Activated CD4-positive, alpha-beta T cell treated with anti-CD3 and anti-CD28 coated beads for 48 hours (primary cell): Measurements from ENCODE around the gene SSC5D.
A peak's percentile ranks its signal among the peaks of the same experiment; 100 is the strongest.

Experiments used
- DNase-seq: peaks from one replicate; pipeline ENCODE4 v3.0.0-alpha.2; 2020

The SSC5D gene

GRCh38 chr19:55474269-55475265 is 13.7 kb upstream of the SSC5D start:
- no peak for DNase-seq

DNA sequence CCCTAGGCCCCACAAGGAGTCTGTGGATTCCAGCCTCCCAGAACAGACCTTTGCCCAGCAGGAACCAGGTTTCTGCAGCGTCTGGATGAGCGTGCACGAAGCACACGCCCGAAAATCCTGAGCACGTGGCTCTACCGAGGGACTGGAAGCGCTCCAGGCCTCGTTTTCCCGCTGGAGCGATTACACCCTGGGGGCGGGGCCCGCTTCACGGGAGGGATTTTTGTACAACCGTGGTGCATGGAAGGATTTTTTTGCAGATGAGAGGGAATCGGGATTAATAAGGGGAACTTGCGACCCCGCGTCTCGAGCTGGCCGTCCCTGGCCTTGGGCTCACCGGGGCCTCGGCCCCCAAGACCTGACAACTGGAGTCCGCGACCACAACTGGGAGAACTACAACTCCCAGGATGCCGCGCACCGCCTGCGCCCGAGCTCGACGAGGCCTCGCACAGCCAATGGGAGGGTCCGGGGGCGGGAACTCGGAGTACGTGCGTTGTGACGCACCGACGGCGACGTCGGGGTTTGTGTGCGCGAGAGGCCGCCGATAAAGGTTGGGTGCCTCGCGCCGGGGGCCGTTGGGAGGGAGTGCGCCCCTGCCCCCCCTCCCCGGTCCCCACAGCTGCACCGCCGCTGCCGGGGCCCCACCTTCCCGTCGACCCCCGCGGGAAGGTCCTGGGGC is 12.0 kb upstream of the SSC5D start, which contains the start of gene ZNF628:
TSS of gene ZNF628 (plus strand) at position 518 of the 676 bp plus-strand sequence. CDS start 3,294 bp downstream, outside the sequence.
- peak; percentile 99 for DNase-seq

DNA sequence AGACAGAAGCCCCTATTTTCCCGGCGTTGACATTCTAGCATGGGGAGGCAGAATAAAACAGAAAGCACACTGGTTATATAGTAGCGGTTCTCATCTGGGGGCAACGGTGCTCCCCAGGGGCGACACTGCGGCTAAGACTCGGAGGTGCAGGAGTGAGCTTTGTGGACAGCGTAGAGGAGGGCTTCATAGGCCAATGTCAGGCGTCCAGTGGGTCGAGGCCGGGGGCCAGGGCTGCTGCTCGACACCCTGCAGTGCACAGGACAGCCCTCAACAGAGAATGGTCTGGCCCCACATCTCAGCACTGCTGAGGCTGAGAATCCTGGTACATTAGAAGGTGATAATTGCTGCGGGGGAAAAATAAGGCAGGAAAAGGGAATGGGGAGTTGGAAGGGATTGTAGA is 10.3 kb upstream of the SSC5D start:
- DNase-seq = no peak

DNA sequence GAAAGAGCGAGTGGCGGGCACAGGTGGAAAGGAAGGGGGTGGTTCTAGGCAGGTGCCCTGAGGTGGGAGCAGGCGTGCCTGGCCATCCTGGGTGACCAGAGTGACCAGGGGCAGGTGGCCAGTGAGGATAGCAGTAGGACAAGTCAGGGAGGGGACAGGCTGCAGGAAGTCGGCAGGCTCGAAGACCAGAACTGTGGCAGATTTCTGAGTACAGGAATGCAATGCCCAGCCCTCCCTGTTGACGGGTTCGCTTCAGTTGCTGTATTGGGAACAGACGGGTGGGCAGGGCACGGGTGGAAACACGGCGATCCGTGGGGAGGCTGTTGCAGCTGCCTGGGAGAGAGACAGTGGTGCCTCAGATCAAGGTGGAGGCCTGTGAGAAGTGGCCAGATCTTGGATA is 9.9 kb upstream of the SSC5D start:
- DNase-seq = no peak

GRCh38 chr19:55479045-55479444 is 9.2 kb upstream of the SSC5D start:
- DNase-seq = no peak

DNA sequence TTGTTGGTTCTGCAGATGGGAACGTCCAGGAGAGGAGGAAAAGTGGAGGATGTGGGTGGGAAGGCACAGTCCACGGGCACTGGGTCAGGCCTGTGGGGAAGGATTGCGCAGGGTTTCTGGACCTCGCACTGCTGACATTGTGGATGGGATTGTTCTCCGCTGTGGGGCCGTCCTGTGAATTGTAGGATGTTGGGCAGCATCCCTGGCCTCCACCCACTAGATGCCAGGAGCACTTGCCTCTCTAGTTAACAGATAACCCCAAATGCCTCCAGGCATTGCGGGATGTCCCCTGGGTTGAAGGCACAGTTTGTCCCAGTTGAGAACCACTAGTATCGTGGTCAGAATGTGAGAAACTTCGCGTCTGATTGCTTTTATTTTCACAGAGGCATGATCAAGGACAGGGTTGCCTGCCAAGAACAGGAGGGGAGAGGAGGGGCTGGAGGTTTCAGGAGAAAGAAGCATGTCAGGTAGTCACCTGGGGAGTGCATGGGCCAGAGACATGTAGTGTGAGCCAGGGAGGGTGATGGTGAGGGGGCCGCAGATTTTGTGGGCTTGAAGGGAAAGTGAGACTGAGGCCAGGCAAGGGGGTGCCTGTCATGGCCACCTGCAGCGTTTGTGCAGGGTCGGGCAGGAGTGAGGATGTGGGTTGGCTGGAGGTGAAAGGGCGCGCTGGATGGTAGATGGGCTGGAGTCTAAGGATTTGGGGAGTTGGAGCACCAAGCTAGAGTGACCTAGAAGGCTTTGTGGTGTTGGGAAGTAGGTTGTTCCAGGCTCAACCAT is 8.6 kb upstream of the SSC5D start:
- no peak for DNase-seq

DNA sequence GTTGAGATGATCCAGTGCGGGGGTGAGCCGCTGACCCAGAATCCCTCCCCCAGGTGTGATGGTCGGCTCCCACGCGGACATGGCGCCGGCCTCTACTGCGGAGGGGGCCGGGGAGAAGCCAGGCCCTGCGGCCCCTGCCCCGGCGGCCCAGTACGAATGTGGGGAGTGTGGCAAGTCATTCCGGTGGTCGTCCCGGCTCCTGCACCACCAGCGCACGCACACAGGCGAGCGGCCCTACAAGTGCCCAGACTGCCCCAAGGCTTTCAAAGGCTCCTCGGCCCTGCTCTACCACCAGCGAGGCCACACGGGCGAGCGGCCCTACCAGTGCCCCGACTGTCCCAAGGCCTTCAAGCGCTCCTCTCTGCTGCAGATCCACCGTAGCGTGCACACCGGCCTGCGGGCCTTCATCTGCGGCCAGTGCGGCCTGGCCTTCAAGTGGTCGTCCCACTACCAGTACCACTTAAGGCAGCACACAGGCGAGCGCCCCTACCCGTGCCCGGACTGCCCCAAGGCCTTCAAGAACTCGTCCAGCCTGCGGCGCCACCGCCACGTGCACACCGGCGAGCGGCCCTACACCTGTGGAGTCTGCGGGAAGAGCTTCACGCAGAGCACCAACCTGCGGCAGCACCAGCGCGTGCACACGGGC is 7.0 kb upstream of the SSC5D start:
- DNase-seq = no peak

GRCh38 chr19:55481794-55482155 is 6.5 kb upstream of the SSC5D start:
- DNase-seq = no peak

DNA sequence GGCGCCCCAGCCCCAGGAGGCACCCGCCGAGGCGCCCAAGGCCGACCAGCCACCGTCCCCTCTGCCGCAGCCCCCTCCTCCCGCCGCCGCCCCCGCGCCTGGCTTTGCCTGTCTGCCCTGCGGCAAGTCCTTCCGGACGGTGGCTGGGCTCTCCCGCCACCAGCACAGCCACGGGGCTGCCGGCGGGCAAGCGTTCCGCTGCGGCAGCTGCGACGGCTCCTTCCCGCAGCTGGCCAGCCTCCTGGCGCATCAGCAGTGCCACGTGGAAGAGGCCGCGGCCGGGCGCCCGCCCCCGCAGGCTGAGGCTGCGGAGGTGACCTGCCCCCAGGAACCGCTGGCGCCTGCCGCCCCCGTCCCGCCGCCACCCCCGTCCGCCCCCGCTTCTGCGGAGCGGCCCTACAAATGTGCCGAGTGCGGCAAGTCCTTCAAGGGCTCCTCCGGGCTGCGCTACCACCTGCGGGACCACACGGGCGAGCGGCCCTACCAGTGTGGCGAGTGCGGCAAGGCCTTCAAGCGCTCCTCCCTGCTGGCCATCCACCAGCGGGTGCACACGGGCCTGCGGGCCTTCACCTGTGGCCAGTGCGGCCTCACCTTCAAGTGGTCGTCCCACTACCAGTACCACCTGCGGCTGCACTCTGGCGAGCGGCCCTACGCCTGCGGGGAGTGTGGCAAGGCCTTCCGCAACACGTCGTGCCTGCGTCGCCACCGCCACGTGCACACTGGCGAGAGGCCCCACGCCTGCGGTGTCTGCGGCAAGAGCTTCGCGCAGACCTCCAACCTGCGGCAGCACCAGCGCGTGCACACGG is 5.9 kb upstream of the SSC5D start:
- no peak for DNase-seq

DNA sequence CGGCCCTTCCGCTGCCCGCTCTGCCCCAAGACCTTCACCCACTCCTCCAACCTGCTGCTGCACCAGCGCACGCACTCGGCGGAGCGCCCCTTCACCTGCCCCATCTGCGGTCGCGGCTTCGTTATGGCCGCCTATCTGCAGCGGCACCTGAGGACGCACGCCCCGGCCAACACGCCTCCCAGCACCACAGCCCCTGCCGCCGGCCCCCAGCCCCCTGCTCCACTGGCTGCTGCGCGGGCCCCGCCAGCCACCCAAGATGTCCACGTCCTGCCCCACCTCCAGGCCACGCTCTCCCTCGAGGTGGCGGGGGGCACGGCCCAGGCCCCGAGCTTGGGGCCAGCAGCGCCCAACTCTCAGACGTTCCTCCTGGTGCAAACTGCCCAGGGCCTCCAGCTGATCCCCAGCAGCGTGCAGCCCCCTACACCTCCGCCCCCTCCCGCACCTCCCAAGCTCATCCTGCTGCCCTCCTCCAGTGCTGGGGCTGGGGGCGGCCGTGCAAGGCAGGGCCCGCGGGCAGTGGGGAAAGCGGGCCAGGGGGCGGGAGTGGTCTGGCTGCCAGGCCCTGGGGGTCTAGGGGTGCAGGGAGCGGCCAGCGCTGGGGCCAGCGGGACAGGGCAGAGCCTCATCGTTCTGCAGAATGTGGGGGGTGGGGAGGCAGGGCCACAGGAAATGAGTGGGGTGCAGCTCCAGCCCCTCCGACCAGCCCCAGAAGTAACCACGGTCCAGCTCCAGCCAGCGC is 5.1 kb upstream of the SSC5D start:
- DNase-seq = no peak

- no peak for DNase-seq
Observed at GRCh38 chr19:55483706-55484592, 4.3 kb upstream of the SSC5D start.

GRCh38 chr19:55484593-55485438 is 3.4 kb upstream of the SSC5D start, which contains the start of gene NAT14:
Gene NAT14, plus strand, starts transcription at chr19:55485188. Its CDS starts 521 bp downstream, at chr19:55485709.
- DNase-seq = peak; percentile 63

GRCh38 chr19:55485439-55486011 is 2.7 kb upstream of the SSC5D start:
- no peak for DNase-seq

DNA sequence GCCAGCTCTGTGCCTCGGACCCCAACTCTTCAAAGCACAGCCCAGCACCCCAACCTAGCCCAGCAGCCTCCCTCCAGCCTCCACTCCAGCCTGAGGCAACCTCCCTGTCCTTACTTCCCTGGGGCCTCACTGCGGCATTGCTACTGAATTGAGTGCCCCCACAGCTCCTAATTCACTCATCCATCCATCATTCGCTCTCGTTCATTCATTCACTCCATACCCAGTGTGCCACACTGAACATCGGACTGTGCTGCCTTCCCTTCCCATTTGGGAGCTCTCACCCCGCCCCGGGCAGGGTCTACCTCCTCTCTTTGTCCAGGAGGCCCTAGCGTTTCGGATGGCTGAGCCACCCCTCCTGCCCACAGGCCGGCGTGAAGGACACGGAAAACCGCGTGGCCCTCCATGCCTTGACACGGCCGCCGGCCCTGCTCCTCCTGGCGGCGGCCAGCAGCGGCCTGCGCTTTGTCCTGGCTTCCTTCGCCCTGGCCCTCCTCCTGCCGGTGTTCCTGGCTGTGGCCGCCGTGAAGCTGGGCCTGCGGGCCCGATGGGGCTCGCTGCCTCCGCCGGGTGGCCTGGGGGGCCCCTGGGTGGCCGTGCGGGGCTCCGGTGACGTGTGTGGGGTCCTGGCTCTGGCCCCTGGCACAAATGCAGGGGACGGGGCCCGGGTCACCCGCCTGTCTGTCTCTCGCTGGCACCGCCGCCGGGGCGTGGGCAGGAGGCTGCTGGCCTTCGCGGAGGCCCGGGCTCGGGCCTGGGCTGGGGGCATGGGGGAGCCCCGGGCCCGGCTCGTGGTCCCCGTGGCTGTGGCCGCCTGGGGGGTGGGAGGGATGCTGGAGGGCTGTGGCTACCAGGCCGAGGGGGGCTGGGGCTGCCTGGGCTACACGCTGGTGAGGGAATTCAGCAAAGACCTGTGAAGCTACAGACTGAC is 1.9 kb upstream of the SSC5D start:
- no peak for DNase-seq

DNA sequence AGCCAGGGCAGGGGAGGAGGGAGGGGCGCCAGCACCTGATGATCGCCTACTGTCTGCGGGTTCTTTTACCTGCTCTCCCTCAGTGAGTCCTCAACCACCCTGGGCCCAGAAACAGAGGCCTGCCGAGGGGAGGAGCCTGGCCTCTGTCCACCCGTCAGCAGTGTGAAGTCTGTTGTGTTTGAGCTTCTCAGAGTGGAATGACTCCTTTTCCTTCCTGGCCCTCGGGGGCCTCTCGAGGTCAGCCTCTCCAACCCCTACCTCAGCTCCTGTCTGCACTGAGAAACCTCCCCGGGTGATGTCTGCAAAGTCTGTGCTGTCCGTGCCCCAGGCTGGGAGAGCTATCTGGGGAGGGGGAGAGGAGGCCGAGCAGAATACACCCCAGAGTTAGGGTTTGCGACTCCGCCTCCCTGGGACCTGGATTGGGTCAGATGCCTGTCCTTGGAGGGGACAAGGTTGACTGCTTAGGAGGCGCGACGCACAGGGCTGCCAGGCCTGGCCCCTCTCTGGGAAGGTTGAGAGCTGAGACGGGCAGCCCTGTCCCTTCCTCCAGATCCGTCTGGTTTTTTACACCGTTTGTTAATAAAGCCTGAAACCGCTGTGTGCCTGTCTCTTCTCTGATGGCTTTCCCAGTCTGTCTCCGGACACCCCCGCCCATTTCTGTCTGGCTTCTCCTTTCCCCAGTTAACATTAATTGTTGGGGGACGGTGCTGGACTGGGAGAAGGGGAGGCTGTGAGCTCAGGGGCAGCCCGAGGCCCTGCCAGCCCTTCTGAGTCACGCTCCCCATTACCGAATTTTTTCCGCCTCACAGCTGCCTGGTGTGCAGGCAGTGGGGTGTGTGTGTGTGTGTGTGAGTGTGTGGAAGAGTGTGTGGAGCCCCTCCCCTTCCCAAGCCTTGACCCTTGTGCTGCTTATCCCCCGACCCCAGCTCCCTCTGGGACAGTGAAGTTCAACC is 989 bp upstream of the SSC5D start:
- DNase-seq = peak; percentile 78
